ENCODE results near the gene BBS9.

- TF ChIP-seq EZH2 (IDR thresholded peaks at IDR 0.05; ENCODE audit: low read length, unreplicated experiment) (no peak), EZH2phosphoT487 (IDR thresholded peaks at IDR 0.05; ENCODE audit: borderline replicate concordance, low read length) (no peak)
- TF ChIP-seq, protein P1, sequence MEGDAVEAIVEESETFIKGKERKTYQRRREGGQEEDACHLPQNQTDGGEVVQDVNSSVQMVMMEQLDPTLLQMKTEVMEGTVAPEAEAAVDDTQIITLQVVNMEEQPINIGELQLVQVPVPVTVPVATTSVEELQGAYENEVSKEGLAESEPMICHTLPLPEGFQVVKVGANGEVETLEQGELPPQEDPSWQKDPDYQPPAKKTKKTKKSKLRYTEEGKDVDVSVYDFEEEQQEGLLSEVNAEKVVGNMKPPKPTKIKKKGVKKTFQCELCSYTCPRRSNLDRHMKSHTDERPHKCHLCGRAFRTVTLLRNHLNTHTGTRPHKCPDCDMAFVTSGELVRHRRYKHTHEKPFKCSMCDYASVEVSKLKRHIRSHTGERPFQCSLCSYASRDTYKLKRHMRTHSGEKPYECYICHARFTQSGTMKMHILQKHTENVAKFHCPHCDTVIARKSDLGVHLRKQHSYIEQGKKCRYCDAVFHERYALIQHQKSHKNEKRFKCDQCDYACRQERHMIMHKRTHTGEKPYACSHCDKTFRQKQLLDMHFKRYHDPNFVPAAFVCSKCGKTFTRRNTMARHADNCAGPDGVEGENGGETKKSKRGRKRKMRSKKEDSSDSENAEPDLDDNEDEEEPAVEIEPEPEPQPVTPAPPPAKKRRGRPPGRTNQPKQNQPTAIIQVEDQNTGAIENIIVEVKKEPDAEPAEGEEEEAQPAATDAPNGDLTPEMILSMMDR (conservative IDR thresholded peaks at IDR 0.05; ENCODE audit: low read depth, low read length): no peak
Measured at GRCh38 chr7:33250421-33250871, 121.1 kb downstream of the BBS9 start.
